ENCODE data around the gene POLR3B.

The POLR3B gene

GRCh38 chr12:106415134-106415533 is 57.6 kb downstream of the POLR3B start:
- DNase-seq (ENCODE audit: low read depth): no peak

GRCh38 chr12:106416273-106416672 is 58.7 kb downstream of the POLR3B start:
- no peak for DNase-seq (ENCODE audit: low read depth)

DNA sequence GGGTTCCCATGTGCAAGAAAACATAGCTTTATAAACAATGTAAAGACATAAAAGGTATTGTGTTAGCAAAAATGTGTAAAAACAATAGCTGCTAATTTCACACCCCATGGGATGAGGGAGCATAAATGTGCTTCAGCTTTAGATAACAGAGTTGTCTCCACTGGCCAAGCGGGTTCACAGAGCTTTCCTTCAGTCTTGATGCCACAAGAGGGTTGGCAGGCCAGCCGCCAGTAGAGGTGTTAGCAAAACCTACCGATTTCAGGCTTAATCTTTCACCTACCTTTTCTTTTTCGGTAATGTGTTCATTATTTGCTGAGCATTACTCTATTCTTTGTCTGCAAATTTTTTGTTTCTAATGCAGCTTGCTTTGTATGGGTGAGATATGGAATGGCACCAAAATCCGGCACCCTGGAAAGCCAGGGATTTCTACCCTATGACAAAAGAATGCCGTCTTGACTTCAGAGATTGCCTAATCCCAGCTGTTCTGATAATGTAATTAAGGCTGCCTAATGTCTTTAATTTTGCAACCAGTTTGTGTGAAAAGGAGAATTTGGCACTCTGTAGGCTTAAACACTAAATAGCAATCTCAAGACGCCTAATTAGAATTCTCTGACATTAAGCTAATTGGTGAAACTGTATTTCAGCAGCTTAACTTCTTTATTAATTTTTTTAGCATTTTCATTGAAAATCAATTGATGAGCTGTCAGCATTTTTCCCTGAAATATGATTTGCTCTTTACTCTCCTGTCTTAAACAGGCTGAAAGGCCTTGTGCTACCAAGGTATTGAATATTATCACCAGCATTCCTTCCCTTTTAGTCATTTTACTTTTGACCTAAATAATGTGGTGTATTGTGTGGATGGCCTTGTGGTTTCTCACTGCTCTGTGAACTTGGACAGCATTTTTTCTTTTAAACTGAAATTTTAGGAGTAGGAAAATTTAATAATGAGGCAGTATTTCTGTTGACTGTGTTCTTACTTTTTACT is 60.7 kb downstream of the POLR3B start:
- no peak for DNase-seq (ENCODE audit: low read depth)

- DNase-seq (ENCODE audit: low read depth): no peak
Measured at GRCh38 chr12:106418970-106419369, 61.4 kb downstream of the POLR3B start.

- no peak for DNase-seq (ENCODE audit: low read depth)
Measured at GRCh38 chr12:106423291-106423690, 65.7 kb downstream of the POLR3B start.

DNA sequence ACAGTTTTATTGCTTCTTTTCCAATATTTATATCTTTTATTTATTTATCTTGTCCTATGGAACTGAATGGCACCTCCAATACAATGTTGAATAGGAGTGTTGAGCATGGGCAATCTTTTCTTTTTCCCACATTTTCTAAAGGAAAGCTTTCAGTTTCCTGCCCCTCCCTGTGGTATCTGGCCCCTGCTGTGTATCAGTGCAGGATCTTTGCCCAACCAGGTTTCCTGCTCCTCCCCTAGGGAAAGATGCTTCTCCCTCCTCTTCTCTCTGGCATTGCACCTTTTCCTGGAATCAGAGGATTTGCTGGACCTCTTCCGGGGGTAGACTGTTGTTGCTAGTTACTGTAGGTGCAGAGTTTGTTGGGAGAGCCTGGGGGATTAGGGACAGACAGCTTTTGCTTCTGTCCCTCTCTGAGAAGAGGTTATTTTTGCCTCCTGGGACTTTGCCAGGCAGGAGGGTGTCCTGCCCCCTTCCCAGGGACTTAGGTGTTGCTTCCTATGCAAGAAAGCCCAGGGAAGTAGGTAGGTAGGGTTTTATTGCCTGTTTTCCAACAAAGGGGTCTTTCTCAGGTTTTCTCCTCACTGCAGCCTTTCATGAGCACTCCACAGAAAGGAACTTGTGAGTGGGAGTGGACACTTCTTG is 67.6 kb downstream of the POLR3B start:
- DNase-seq (ENCODE audit: low read depth): no peak

DNA sequence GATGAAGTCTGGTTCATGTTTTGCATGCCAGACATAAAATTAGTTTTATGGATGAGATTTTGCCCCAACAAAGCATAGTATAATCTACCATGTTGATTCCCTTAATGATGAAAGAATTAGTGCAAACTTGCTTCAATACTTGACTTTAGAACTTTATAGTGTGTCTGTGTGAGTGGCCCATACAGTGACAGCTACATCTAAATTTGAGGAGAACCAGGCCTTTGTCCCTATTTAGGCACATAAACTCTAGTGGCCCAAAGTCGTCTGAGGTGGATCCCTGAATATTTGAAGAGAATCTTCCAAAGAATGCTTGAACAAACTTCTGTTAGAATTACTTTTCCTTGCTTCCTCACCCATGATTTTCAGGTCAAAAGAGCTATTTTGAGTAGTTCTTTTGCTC is 70.4 kb downstream of the POLR3B start:
- DNase-seq (ENCODE audit: low read depth): no peak

GRCh38 chr12:106428384-106428783 is 70.8 kb downstream of the POLR3B start:
- DNase-seq (ENCODE audit: low read depth): no peak

GRCh38 chr12:106429043-106429552 is 71.5 kb downstream of the POLR3B start:
- DNase-seq (ENCODE audit: low read depth): no peak

DNA sequence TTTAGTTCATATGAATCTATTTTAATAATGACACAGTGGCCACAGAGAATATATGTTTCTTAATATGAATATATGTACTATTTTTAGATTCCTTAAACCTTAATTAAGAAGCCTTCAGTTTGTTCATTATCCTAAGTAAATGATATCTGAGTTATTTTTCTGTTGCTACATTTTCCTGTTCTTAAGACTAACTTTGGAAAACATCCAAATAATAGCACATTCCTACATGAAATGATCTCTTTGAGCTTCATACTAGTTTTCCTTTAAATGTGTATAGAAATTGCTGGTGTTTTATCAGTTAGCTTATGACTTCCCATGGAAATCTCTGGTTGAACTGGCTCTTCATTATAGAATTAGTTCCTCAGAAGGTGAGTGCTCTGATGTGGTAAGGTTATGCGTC is 72.1 kb downstream of the POLR3B start:
- DNase-seq (ENCODE audit: low read depth): no peak

DNA sequence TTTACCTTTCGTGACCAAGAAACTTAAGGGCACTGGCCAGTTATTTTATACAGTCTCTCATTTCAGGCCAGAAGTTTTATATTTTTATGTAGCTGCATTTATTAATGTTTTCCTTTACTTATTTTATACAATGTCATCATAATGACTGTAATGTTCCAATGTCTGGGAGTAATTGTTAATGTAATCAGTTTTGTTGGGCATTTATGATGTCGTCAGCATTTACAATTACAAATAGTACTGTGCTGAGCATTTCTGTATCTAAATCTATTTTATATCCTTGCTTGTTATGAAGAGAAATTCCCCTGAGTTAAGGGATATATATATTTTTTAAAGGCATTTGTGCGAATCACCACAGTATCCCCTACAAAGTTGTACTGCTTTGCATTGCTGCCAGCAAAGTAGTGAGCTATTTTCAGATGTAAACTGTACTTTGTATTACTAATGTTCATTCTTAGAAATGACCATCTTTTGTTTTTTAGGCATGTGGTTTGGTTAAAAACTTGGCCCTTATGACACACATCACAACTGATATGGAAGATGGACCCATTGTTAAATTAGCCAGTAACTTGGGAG is 74.4 kb downstream of the POLR3B start:
- DNase-seq (ENCODE audit: low read depth): no peak

DNA sequence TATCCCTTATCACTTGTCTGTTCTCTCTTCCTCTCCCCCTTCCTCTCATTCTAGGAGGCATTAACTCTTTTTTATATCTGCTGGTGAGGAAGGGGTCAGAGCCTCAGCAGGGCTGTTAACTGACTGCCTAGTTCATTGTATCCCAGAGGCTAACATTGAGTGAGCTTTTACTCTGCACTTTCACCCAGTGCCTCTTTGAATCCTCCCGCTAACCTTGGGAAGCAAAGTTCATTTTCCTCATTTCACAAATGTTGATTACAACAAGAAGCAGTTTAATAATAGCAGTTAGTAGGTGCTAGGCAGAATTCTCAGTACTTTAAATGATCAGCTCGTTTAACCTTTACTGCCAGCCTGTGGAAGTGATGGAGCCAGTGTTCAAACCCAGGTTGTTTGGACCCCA is 75.5 kb downstream of the POLR3B start:
- no peak for DNase-seq (ENCODE audit: low read depth)

- DNase-seq (ENCODE audit: low read depth): no peak
Measured at GRCh38 chr12:106434526-106434925, 77.0 kb downstream of the POLR3B start.

GRCh38 chr12:106436164-106436563 is 78.6 kb downstream of the POLR3B start:
- no peak for DNase-seq (ENCODE audit: low read depth)

- DNase-seq (ENCODE audit: low read depth): no peak
Measured at GRCh38 chr12:106442575-106442974, 85.0 kb downstream of the POLR3B start.

- DNase-seq (ENCODE audit: low read depth): no peak
Measured at GRCh38 chr12:106445053-106445452, 87.5 kb downstream of the POLR3B start.

GRCh38 chr12:106445959-106446358 is 88.4 kb downstream of the POLR3B start:
- DNase-seq (ENCODE audit: low read depth): no peak

DNA sequence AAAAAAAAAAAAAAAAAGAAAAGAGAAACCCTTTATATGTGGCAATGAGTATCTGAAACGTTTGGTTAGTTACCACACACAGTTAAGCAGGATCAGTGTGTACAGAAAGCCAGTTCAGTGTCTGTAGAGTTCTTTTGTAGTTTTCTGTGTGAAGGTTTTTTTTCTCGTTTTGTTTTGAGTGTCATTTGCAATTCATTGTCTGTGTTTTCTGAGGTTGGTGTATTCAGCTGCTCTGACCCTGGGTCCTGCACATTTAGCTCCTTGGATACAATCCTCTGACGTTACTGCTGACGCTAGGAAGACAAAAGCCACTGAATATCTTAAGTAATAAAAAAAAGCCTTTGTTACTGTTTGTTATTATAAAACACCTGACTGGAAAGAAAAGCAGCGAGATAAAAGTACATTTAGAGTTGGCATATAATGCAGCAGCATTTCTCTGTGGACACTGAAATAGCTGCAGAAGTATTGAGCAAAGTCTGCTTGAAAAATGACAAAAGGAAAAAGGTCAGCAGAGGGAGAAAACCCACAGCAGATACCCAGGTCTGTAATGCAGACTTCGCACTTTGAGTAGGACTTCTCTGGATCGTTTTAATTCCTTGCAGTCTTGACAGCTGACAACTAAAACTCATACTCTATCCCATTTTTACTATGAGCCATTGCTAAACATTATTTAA is 89.0 kb downstream of the POLR3B start:
- DNase-seq (ENCODE audit: low read depth): no peak

- no peak for DNase-seq (ENCODE audit: low read depth)
Measured at GRCh38 chr12:106452309-106452708, 94.8 kb downstream of the POLR3B start.

- no peak for DNase-seq (ENCODE audit: low read depth)
Measured at GRCh38 chr12:106455111-106455510, 97.6 kb downstream of the POLR3B start.

GRCh38 chr12:106459124-106459523 is 101.6 kb downstream of the POLR3B start:
- DNase-seq (ENCODE audit: low read depth): no peak

- DNase-seq (ENCODE audit: low read depth): no peak
Measured at GRCh38 chr12:106459534-106459933, 102.0 kb downstream of the POLR3B start.
